Measurements from ENCODE around the gene SLC39A2. TPM values are rescaled to one million over a fixed set of nuclear protein-coding genes. Genes with fewer than 3 reads are reported as not detected.
A peak's percentile ranks its signal among the peaks of the same experiment; 100 is the strongest.
"Not testable (repeated sequence)": the region's sequence is repeated elsewhere in the genome, so short reads cannot be mapped to it uniquely, and the experiment has no call there.

Gene SLC39A2
- total RNA-seq, 1 donor from 2014 or later = not detected

- H3K27ac Mint-ChIP-seq = no peak overlapping the region
- H3K9me3 Mint-ChIP-seq (ENCODE audit: low read depth) = no peaks in the 10 kb centered on the region
- H3K4me3 Mint-ChIP-seq (ENCODE audit: low read depth) = no peak overlapping the region
- H3K27me3 Mint-ChIP-seq = peaks cover 4% of the 10 kb centered on the region
- TF ChIP-seq CTCF (IDR thresholded peaks at IDR 0.05; ENCODE audit: unreplicated experiment) = no peak
- no peak for DNase-seq (ENCODE audit: low spot score, unreplicated experiment)
- H3K36me3 Mint-ChIP-seq (ENCODE audit: insufficient read depth) = no peaks in the 10 kb centered on the region
- no peaks in the 10 kb centered on the region for H3K4me1 Mint-ChIP-seq (ENCODE audit: low read depth)
Measured at GRCh38 chr14:20978687-20979086, 20.4 kb upstream of the SLC39A2 start.

GRCh38 chr14:20980906-20981305 lies 18.2 kb upstream of the SLC39A2 start:
- no peak for TF ChIP-seq CTCF (IDR thresholded peaks at IDR 0.05; ENCODE audit: unreplicated experiment)
- H3K27ac Mint-ChIP-seq = no peak overlapping the region
- H3K9me3 Mint-ChIP-seq (ENCODE audit: low read depth) = no peaks in the 10 kb centered on the region
- no peaks in the 10 kb centered on the region for H3K4me1 Mint-ChIP-seq (ENCODE audit: low read depth)
- no peak for DNase-seq (ENCODE audit: low spot score, unreplicated experiment)
- peaks cover 3% of the 10 kb centered on the region for H3K27me3 Mint-ChIP-seq
- H3K4me3 Mint-ChIP-seq (ENCODE audit: low read depth) = no peak overlapping the region
- H3K36me3 Mint-ChIP-seq (ENCODE audit: insufficient read depth) = no peaks in the 10 kb centered on the region

GRCh38 chr14:20982646-20983369 lies 16.3 kb upstream of the SLC39A2 start:
- TF ChIP-seq CTCF (IDR thresholded peaks at IDR 0.05; ENCODE audit: unreplicated experiment) = no peak
- Mint-ChIP-seq H3K9me3 (ENCODE audit: low read depth) (no peaks in the 10 kb centered on the region), H3K4me1 (ENCODE audit: low read depth) (no peaks in the 10 kb centered on the region), H3K27ac (peak overlapping the region; percentile 55), H3K27me3 (peaks cover 3% of the 10 kb centered on the region), H3K4me3 (ENCODE audit: low read depth) (no peak overlapping the region), H3K36me3 (ENCODE audit: insufficient read depth) (no peaks in the 10 kb centered on the region)
- DNase-seq (ENCODE audit: low spot score, unreplicated experiment) = no peak

- not testable (repeated sequence) for H3K36me3 Mint-ChIP-seq (ENCODE audit: insufficient read depth); H3K27ac Mint-ChIP-seq; H3K4me3 Mint-ChIP-seq (ENCODE audit: low read depth); DNase-seq (ENCODE audit: low spot score, unreplicated experiment); H3K4me1 Mint-ChIP-seq (ENCODE audit: low read depth); H3K9me3 Mint-ChIP-seq (ENCODE audit: low read depth); H3K27me3 Mint-ChIP-seq
Measured at GRCh38 chr14:20985650-20986049, 13.4 kb upstream of the SLC39A2 start.

- TF ChIP-seq CTCF (IDR thresholded peaks at IDR 0.05; ENCODE audit: unreplicated experiment) = no peak
- Mint-ChIP-seq H3K4me1 (ENCODE audit: low read depth) (peaks cover 9% of the 10 kb centered on the region), H3K9me3 (ENCODE audit: low read depth) (no peaks in the 10 kb centered on the region), H3K27me3 (no peaks in the 10 kb centered on the region), H3K4me3 (ENCODE audit: low read depth) (no peak overlapping the region), H3K27ac (no peak overlapping the region), H3K36me3 (ENCODE audit: insufficient read depth) (peaks cover 2% of the 10 kb centered on the region)
- DNase-seq (ENCODE audit: low spot score, unreplicated experiment) = no peak
Measured at GRCh38 chr14:20986811-20987210, 12.3 kb upstream of the SLC39A2 start.
